ENCODE results near the gene RHOT2.

RHOT2 gene

GRCh38 chr16:718922-719321 is 51.0 kb downstream of the RHOT2 start:
- Histone ChIP-seq H3K4me1 (ENCODE audit: insufficient read depth, low read length) (peaks cover 4% of the 10 kb centered on the region; the same call in 1 of the 2 replicates), H3K36me3 (ENCODE audit: insufficient read depth, low read length) (no peaks in the 10 kb centered on the region), H3K9me3 (ENCODE audit: control insufficient read depth, insufficient read depth, low read length) (no peaks in the 10 kb centered on the region), H3K9ac (ENCODE audit: low read depth, low read length) (no peak overlapping the region)

- peaks cover 4% of the 10 kb centered on the region; the same call in 1 of the 2 replicates for H3K4me1 ChIP-seq (ENCODE audit: insufficient read depth, low read length)
- H3K9ac ChIP-seq (ENCODE audit: low read depth, low read length): peak overlapping the region; percentile 85; the same call in 1 of the 2 replicates
These were observed 52.0 kb downstream of the RHOT2 start for GRCh38 chr16:719815-720446.

GRCh38 chr16:720447-720989 is 52.6 kb downstream of the RHOT2 start:
- no peaks in the 10 kb centered on the region for H3K9me3 ChIP-seq (ENCODE audit: control insufficient read depth, insufficient read depth, low read length)
- H3K9ac ChIP-seq (ENCODE audit: low read depth, low read length): peak overlapping the region; percentile 85
- no peaks in the 10 kb centered on the region for H3K36me3 ChIP-seq (ENCODE audit: insufficient read depth, low read length)
- H3K4me1 ChIP-seq (ENCODE audit: insufficient read depth, low read length): peaks cover 4% of the 10 kb centered on the region; the same call in 1 of the 2 replicates

More at GRCh38 chr16:719815-720446, 52.0 kb downstream of the RHOT2 start:
- Histone ChIP-seq H3K9me3 (ENCODE audit: control insufficient read depth, insufficient read depth, low read length) (no peaks in the 10 kb centered on the region), H3K36me3 (ENCODE audit: insufficient read depth, low read length) (no peaks in the 10 kb centered on the region)

- Histone ChIP-seq H3K9me3 (ENCODE audit: control insufficient read depth, insufficient read depth, low read length) (no peaks in the 10 kb centered on the region), H3K4me1 (ENCODE audit: insufficient read depth, low read length) (peaks cover 4% of the 10 kb centered on the region; the same call in 1 of the 2 replicates), H3K36me3 (ENCODE audit: insufficient read depth, low read length) (no peaks in the 10 kb centered on the region), H3K9ac (ENCODE audit: low read depth, low read length) (peak within 1 kb of the TSS; percentile 85)
These were observed 53.2 kb downstream of the RHOT2 start, which contains the start of gene ANTKMT for GRCh38 chr16:720990-721764. ANTKMT (plus strand) TSS chr16:721146; CDS start chr16:721275, 129 bp downstream.

- Histone ChIP-seq H3K36me3 (ENCODE audit: insufficient read depth, low read length) (no peaks in the 10 kb centered on the region), H3K9me3 (ENCODE audit: control insufficient read depth, insufficient read depth, low read length) (no peaks in the 10 kb centered on the region), H3K4me1 (ENCODE audit: insufficient read depth, low read length) (peaks cover 4% of the 10 kb centered on the region; the same call in 1 of the 2 replicates), H3K9ac (ENCODE audit: low read depth, low read length) (no peak overlapping the region; the same call in 1 of the 2 replicates)
These were observed 54.0 kb downstream of the RHOT2 start for GRCh38 chr16:721765-722540.

GRCh38 chr16:722835-723633 is 55.1 kb downstream of the RHOT2 start:
- no peak overlapping the region for H3K9ac ChIP-seq (ENCODE audit: low read depth, low read length)
- no peaks in the 10 kb centered on the region for H3K36me3 ChIP-seq (ENCODE audit: insufficient read depth, low read length)
- H3K9me3 ChIP-seq (ENCODE audit: control insufficient read depth, insufficient read depth, low read length): no peaks in the 10 kb centered on the region
- H3K4me1 ChIP-seq (ENCODE audit: insufficient read depth, low read length): peaks cover 4% of the 10 kb centered on the region; the same call in 1 of the 2 replicates

DNA sequence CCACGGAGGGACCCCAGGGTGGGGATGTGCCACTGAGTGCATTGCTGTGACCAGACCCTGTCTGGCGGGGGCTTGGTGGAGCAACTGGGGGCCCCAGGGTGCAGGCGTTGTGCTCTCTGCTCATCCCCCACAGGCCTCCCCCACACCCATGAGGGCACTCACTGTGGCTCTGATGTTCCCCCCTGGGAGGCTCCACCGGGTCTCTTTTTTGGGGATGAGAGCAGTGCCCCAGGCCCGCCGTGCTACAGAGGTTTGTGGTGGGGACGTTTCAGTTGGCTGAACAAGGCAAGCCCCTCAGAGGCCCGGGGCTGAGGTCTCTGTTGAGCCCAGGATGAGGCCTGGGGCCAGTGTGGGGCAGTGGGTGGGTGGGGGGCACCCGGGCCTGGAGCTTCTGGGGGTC is 55.8 kb downstream of the RHOT2 start:
- Histone ChIP-seq H3K9ac (ENCODE audit: low read depth, low read length) (no peak overlapping the region), H3K36me3 (ENCODE audit: insufficient read depth, low read length) (no peaks in the 10 kb centered on the region), H3K4me1 (ENCODE audit: insufficient read depth, low read length) (peaks cover 4% of the 10 kb centered on the region; the same call in 1 of the 2 replicates), H3K9me3 (ENCODE audit: control insufficient read depth, insufficient read depth, low read length) (no peaks in the 10 kb centered on the region)

Data from ES-I3 (cell line).